Activated CD4-positive, alpha-beta T cell treated with anti-CD3 and anti-CD28 coated beads for 4 hours (primary cell): ENCODE data around the gene CAMKK2.
"Not testable (repeated sequence)": the region's sequence is repeated elsewhere in the genome, so short reads cannot be mapped to it uniquely, and the experiment has no call there.

ENCODE experiments used
- DNase-seq, 2 donors: peaks; one replicate each; pipeline ENCODE4 v3.0.0-alpha.2; 2020

Gene CAMKK2

GRCh38 chr12:121245031-121245430 lies 51.5 kb downstream of the CAMKK2 start:
- no peak for DNase-seq

- no peak for DNase-seq
Observed at GRCh38 chr12:121241156-121241970, 55.1 kb downstream of the CAMKK2 start.

- peak; percentile 84 to 89 for DNase-seq
Observed at GRCh38 chr12:121240484-121241101, 55.9 kb downstream of the CAMKK2 start.

- no peak for DNase-seq
Observed at GRCh38 chr12:121240062-121240420, 56.5 kb downstream of the CAMKK2 start.

- no peak for DNase-seq
Observed at GRCh38 chr12:121239351-121240061, 57.0 kb downstream of the CAMKK2 start.

GRCh38 chr12:121238604-121239350 lies 57.7 kb downstream of the CAMKK2 start:
- no peak for DNase-seq

GRCh38 chr12:121238086-121238485 lies 58.4 kb downstream of the CAMKK2 start:
- no peak for DNase-seq

GRCh38 chr12:121237415-121237814 lies 59.1 kb downstream of the CAMKK2 start:
- no peak for DNase-seq

- DNase-seq: no peak
Observed at GRCh38 chr12:121236776-121237175, 59.7 kb downstream of the CAMKK2 start.

- no peak for DNase-seq
Observed at GRCh38 chr12:121233628-121234020, 62.9 kb downstream of the CAMKK2 start.

GRCh38 chr12:121232977-121233627 lies 63.4 kb downstream of the CAMKK2 start:
- no peak for DNase-seq

GRCh38 chr12:121232163-121232562 lies 64.3 kb downstream of the CAMKK2 start:
- DNase-seq: no peak

GRCh38 chr12:121230538-121230907 lies 66.0 kb downstream of the CAMKK2 start:
- DNase-seq: no peak

GRCh38 chr12:121229826-121230537 lies 66.5 kb downstream of the CAMKK2 start:
- DNase-seq: peak; percentile 58 to 59

GRCh38 chr12:121228919-121229665 lies 67.4 kb downstream of the CAMKK2 start:
- DNase-seq: no peak

GRCh38 chr12:121227294-121227693 lies 69.2 kb downstream of the CAMKK2 start:
- no peak for DNase-seq

GRCh38 chr12:121226871-121227270 lies 69.6 kb downstream of the CAMKK2 start:
- DNase-seq: not testable (repeated sequence)

GRCh38 chr12:121226399-121226798 lies 70.1 kb downstream of the CAMKK2 start:
- DNase-seq: no peak

GRCh38 chr12:121224591-121224990 lies 71.9 kb downstream of the CAMKK2 start:
- DNase-seq: peak in 1 of 2 donors; percentile 31

GRCh38 chr12:121223292-121224285 lies 72.9 kb downstream of the CAMKK2 start:
- DNase-seq: peak in 1 of 2 donors; percentile 25
